ENCODE results near the gene RPS15.

The RPS15 gene

GRCh38 chr19:1487576-1488281, 49.5 kb downstream of the RPS15 start:
- DNase-seq (ENCODE audit: low read depth), result no peak

GRCh38 chr19:1488282-1488601, 50.0 kb downstream of the RPS15 start:
- DNase-seq (ENCODE audit: low read depth), result no peak

GRCh38 chr19:1489463-1490310, 51.5 kb downstream of the RPS15 start:
- DNase-seq (ENCODE audit: low read depth), result no peak

Data from fibroblast of the conjunctiva (primary cell).